Measurements from ENCODE around the gene NIFK.
"Not testable (repeated sequence)": the region's sequence is repeated elsewhere in the genome, so short reads cannot be mapped to it uniquely, and the experiment has no call there.

NIFK gene

DNA sequence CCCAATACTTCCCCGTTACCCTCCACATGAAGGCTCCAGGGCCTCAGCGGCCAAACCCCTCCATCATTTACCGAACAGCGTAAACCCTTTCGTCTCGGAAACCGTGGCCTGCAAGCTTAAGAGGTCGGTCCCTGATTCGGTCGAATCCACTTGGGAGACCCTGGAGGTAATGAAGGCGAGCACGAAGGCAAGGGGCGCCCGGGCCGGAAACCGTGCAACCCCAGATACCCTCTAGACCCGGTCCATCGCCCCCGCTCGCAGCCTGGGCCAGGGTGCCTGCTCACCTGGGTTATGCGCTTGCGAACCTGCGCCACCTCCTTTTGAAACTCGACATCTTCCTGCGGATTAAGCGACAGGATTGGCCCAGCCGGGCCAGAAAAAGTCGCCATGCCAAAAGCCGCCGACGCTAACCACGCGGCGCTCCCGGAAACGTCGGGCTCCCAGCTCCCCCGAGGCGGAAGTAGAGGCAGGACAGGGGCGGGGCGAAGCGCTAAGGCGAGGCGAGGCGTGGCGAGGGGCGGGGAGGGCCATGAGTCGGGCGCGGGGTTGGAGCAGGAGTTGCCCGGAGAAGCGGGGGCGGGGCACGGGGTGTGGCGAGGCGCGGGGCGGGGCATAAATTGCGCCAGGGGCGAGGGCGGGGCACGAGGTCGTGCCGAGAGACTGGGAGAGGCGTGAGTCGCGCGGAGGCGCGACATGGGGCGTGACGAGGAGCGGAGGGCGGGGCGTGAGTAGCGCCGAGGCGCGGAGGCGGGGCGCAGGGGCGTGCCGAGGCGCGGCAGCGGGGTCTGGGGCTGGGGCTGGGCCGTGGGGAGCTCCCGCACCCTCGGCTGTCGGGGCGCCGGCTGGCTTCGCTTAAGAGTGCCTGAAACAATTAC is at the start of gene NIFK:
TSS of gene NIFK (minus strand) at position 414 of the 875 bp plus-strand sequence. CDS start at position 389, 25 bp downstream.
- peak; percentile 99 for DNase-seq (ENCODE audit: low spot score)

DNA sequence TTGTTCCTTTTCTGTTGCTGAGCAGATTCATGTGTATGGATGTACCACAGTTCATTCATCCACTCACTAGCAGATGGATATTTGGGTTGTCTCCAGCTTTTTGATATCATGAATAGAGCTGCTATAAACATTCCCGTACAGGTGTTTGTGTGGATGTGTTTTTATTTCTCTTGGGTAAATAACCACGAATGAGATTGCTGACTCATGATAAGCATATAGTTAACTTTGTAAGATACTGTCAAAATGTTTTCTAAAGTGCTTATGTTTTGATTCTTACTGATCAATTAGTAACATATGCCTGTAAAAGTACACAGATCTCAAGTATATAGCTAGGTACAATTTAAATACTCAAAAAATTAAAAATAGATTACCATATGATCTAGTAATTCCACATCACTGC is 46.5 kb upstream of the NIFK start:
- DNase-seq (ENCODE audit: low spot score) = no peak

DNA sequence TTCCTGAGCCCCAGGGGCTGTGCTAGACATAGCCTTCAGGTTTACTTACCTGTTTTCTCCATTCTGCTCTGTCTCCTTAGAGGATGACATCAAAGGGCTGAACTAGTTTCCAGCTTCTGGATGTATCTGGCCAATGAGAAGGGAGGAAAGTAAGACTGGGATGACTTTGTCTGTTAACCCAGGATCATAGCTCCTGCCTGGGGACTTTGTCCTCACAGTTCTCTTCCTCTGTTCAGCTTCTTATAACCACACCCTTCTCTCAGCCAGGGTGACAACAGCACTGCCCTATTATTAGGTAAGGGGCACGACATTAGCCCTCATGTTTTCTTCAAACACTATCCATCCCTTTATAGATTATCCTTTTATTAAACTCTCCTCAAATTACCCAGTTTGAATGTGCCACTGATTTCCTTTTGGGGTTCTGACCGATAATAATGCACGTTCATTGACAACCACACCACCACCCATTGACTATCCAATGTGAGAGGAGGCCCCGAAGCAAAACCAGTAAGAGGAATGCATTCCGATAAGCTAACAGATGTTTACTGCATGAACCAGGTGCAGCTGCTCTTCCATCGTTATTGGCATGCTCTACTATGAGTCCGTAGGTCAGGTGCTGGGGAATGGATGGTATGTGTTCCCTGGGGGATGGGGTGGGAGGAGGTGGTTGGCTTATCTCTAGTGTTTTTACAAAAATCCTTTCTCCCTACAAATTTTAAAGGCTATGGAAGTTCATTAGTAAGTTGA is 42.2 kb upstream of the NIFK start:
- no peak for DNase-seq (ENCODE audit: low spot score)

DNA sequence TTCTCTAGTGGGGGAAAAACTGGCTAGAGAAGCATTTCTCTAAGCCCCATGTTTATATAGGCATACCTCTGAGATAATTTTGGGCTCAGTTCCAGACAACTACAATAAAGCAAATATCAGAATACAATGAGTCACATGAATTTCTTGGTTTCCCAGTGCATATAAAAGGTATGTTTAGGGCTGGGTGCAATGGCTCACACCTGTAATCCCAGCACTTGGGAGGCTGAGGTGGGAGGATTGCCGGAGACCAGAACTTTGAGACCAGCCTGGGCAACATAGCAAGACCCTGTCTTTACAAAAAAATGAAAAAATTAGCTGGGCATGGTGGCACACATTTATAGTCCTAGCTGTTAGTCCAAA is 41.0 kb upstream of the NIFK start:
- DNase-seq (ENCODE audit: low spot score) = no peak

GRCh38 chr2:121776885-121777698 is 40.4 kb upstream of the NIFK start:
- DNase-seq (ENCODE audit: low spot score) = no peak

GRCh38 chr2:121776361-121776760 is 39.7 kb upstream of the NIFK start:
- DNase-seq (ENCODE audit: low spot score) = no peak

- DNase-seq (ENCODE audit: low spot score) = no peak
Observed at GRCh38 chr2:121774235-121774634, 37.6 kb upstream of the NIFK start.

- no peak for DNase-seq (ENCODE audit: low spot score)
Observed at GRCh38 chr2:121771976-121772742, 35.5 kb upstream of the NIFK start.

- no peak for DNase-seq (ENCODE audit: low spot score)
Observed at GRCh38 chr2:121768143-121768755, 31.6 kb upstream of the NIFK start.

DNA sequence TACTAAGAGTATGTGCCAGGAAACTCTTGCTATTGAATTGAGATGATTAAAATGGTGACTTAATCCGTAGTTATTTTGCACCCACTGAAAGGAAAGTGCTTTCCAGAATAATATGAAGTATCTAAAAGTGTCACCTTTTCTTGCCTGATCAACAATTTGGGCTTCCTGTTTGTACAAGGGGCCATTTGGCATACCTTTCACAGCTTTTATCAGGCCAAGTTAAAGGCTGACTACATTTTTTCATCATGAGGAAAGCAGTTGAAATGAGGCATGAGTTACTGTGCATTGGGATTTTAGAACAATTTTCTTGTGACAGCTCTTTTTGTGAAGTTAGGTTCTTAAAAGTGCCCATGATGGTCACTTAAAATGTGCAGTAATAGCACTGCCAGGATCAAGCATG is 29.9 kb upstream of the NIFK start:
- DNase-seq (ENCODE audit: low spot score) = no peak

DNA sequence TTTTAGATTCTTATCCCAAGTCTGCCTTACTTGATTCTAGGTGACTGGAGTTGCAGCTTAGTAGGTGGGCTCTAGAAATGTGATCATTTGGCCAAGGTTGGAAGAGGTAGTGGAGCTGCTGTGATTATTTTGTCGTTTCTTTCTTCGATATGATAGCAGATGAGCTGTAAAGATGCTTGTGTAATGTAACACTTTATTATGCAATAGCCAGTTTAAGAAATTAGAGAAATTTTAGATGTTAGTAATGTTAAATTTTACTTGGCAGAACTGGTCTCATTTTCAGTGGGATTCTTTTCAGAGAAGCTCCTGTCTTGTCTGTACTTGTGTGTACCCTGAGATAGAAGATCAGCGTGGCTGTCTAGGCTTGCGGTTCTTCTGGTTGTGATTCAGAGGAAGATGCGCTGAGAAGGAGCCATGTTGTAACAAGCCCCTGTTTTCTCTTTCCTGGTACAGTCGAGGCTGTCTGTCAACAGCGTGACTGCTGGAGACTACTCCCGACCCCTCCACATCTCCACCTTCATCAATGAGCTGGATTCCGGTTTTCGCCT is 28.1 kb upstream of the NIFK start:
- no peak for DNase-seq (ENCODE audit: low spot score)

GRCh38 chr2:121755237-121756111 is 18.8 kb upstream of the NIFK start, which contains the start of gene TSN:
Gene TSN (plus strand): TSS chr2:121755651. CDS start chr2:121755780, 129 bp downstream.
- DNase-seq (ENCODE audit: low spot score) = peak; percentile 98

DNA sequence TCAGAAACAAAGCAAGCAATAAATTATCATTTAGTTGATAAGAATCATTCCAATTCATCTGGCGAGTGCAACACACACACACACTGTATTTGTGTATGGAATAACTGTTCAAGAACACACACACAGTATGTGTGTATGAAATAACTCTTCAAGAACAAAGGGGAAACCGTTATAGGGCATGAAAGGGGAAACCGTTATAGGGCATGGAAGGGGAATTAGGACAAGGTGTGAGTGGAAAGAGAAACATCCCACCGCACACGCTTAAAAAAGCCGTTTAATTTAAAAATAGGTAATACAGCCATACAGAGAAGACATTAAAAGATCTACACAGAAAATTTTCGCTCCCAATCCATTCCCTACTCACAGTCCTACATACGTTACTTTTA is 18.2 kb upstream of the NIFK start:
- DNase-seq (ENCODE audit: low spot score) = no peak

DNA sequence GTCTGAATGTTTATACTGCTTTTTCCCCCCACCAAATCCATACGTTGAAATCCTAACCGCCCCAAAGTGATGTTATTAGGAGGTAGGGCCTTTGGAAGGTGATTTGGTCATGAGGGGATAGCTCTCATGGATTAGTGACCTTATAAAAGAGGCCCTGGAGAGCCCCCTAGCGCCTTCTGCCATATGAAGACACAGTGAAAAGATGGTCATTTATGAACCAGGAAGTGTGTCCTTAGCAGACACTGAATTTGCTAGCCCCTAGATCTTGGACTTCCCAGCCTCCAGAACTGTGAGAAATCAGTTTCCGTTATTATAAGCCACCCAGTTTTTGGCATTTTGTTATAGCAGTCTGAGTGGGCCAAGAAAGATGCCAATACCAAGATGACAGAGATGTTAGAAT is 11.5 kb upstream of the NIFK start:
- no peak for DNase-seq (ENCODE audit: low spot score)

DNA sequence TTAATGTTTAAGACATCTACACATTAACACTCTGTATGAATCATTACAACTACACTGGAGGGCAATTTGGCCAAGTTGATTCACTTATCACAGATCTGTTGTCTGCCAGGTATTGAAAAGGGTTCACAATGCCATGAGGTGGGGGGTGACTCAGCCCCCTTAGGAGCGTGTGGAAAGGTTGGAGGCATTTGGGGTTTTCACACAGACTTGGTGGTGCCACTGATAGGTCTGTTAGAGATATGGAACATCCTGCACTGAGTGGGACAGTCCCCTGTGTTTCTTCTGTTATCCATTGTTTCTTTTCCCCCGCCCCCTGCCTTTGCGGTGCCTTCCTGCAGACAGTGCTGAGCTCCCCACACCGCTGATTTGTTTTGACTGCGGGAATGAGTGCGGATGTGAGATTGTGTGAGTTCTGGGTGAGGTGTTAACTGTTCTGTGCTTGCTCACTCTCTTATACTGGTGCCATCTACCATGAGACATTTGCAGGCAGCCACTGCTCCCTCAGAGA is 9.4 kb upstream of the NIFK start:
- DNase-seq (ENCODE audit: low spot score) = no peak

- DNase-seq (ENCODE audit: low spot score) = no peak
Observed at GRCh38 chr2:121741450-121741849, 4.8 kb upstream of the NIFK start.

DNA sequence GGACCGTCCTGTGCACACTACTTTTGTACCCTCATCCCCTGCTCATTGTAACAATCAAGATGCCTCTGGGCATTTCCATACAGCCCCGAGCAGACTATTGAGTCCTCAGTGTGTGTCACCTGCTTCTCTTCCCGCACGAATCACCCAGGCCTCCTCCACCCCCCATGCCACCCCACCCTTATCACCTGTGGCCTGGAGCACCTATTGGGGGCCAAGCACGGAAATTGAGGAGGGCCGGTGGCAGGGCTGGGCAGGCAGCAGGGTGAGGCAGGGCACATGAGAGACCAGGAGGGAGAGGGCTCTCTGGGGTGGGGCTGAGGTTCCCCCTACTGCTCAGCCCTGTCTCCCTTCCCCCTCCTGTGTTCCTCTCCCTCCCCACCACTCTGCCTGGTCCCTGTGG is 4.3 kb upstream of the NIFK start:
- no peak for DNase-seq (ENCODE audit: low spot score)

DNA sequence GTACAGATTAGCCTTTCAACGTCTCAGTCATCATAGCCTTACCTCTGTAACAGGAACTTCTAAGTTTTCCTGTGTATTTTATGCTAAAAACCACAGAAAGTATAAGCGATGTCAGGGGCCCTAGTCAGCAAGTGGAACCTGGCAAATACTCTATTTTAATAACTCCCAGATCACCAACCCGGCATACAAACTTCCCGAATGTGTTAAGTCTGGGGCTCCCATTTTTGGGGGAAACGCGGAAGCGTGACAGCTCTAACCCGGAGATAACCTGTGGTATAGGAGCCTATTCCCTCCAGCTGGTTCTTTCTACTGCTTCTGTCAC is 574 bp downstream of the NIFK start:
- no peak for DNase-seq (ENCODE audit: low spot score)

DNA sequence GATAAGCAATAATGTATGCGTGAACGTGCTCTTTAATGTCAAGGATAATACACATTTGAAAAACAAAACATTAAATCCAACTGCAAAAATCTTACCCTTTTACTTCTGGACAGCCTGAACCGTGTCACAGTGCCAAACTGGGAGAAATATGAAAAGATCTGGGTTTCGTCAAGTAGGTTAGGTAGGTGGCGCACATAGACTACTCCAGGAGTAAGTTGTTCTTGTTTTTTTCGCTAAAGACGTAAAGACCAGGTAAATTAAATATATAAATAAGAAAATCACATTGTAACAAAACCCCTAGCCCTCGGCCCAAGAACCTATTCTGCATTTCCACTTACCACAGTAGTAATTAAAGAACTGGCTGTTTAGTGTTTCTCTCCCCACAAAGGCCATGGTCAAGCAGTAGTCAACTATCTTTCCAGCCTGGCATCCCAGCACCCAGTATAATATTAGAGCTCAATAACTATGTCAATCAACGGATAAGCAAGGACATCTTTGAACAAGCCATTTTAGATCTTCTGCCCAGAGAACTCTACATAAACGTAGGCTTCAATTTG is 1.1 kb downstream of the NIFK start:
- DNase-seq (ENCODE audit: low spot score) = no peak

- not testable (repeated sequence) for DNase-seq (ENCODE audit: low spot score)
Observed at GRCh38 chr2:121734544-121734943, 2.1 kb downstream of the NIFK start.

Measured in Ammon's horn (tissue), 1 donor.